ENCODE measurements around the gene SCO2.

Gene SCO2

DNA sequence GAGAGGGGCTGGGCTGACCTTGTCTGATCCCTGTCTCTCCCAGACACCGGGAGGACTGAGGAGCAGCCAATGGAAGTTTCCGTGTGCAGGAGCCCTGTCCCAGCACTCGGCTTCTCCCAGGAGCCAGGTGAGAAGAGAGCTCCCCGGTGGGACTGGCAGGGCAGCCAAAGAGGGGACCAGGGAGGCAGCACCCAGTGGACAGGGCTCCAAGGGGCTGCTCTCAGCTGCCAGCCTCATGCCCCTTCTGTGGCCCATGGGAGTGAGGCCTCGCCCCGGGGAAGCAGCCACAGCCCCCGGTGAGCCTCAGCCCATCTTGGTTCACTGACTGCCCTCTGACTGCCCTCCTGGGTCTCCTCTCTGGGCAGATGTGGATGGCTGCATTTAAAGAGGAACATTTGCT lies 6.8 kb downstream of the SCO2 start:
- Histone ChIP-seq H3K4me1 (ENCODE audit: control insufficient read depth, insufficient read depth, low read length) (no peaks in the 10 kb centered on the region), H3K36me3 (ENCODE audit: control insufficient read depth, insufficient read depth, low read length) (peaks cover 41% of the 10 kb centered on the region), H3K4me3 (ENCODE audit: insufficient read depth, low read depth, low read length) (no peak overlapping the region), H3K9me3 (ENCODE audit: control insufficient read depth, low read length) (no peaks in the 10 kb centered on the region), H3K27ac (ENCODE audit: insufficient read depth, low read depth, low read length, poor library complexity, severe bottlenecking) (no peak overlapping the region), H3K27me3 (ENCODE audit: control insufficient read depth, insufficient read depth, low read length, poor library complexity, severe bottlenecking) (no peaks in the 10 kb centered on the region)
- WGBS, 2 experiments: 93 to 97% methylated on average over 7 of the region's 7 CpGs

DNA sequence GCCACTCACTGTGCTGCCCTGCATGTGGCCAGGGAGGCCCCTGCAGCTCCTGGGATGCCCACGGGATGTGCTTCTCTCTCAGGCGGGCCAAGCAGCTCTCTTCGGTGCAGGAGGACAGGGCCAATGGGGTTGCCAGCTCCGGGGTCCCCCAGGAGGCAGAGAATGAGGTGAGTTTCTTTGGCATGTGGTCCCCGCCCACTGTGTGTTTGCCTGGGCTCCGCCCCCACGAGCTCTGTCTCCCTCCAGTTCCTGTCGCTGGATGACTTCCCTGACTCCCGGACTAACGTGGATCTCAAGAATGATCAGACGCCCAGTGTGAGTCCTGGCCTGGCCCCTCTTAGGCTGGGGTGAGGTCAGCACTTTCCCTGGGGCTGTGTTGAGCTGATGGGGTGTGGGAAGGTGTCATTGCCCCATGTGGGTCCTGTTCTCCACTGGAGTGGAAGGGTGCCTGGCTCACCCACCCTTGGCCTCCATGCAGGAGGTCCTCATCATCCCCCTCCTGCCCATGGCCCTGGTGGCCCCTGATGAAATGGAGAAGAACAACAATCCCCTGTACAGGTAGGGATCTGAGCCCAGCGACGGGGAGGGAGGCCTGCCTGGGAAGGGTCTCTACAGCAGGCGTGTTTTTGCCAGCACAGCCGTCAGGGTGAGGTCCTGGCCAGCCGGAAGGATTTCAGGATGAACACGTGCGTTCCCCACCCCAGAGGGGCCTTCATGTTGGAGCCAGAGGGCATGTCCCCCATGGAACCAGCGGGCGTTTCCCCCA lies 7.7 kb downstream of the SCO2 start:
- WGBS, 2 experiments: 93 to 96% methylated on average over 20 of the region's 20 CpGs
- no peaks in the 10 kb centered on the region for H3K27me3 ChIP-seq (ENCODE audit: control insufficient read depth, insufficient read depth, low read length, poor library complexity, severe bottlenecking)
- no peaks in the 10 kb centered on the region for H3K9me3 ChIP-seq (ENCODE audit: control insufficient read depth, low read length)
- H3K4me1 ChIP-seq (ENCODE audit: control insufficient read depth, insufficient read depth, low read length): no peaks in the 10 kb centered on the region
- no peak overlapping the region for H3K4me3 ChIP-seq (ENCODE audit: insufficient read depth, low read depth, low read length)
- H3K27ac ChIP-seq (ENCODE audit: insufficient read depth, low read depth, low read length, poor library complexity, severe bottlenecking): no peak overlapping the region
- peaks cover 33% of the 10 kb centered on the region for H3K36me3 ChIP-seq (ENCODE audit: control insufficient read depth, insufficient read depth, low read length)

DNA sequence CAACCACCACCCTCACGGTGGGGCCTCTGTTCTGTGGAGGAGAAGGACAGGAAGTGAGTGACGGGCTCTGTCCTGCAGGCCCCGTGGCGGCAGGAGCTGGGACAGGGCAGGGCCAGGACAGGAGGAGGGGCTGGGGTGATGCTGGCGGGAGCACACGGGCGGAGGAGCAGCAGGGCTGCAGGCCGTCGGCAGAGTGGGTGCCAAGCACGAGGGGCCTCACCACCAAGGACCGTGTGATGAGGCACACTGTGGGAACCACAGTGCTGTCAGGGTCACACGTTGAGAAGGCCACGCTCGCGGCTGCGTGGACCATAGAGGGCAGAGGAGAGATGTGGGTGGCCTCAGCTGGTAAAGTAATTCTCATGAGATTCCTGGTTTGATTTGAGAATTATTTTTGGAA lies 8.5 kb downstream of the SCO2 start:
- Histone ChIP-seq H3K27ac (ENCODE audit: insufficient read depth, low read depth, low read length, poor library complexity, severe bottlenecking) (no peak overlapping the region), H3K4me1 (ENCODE audit: control insufficient read depth, insufficient read depth, low read length) (no peaks in the 10 kb centered on the region), H3K36me3 (ENCODE audit: control insufficient read depth, insufficient read depth, low read length) (peaks cover 26% of the 10 kb centered on the region), H3K4me3 (ENCODE audit: insufficient read depth, low read depth, low read length) (no peak overlapping the region), H3K27me3 (ENCODE audit: control insufficient read depth, insufficient read depth, low read length, poor library complexity, severe bottlenecking) (no peaks in the 10 kb centered on the region), H3K9me3 (ENCODE audit: control insufficient read depth, low read length) (no peaks in the 10 kb centered on the region)
- WGBS, 2 experiments: 92 to 94% methylated on average over 16 of the region's 16 CpGs

DNA sequence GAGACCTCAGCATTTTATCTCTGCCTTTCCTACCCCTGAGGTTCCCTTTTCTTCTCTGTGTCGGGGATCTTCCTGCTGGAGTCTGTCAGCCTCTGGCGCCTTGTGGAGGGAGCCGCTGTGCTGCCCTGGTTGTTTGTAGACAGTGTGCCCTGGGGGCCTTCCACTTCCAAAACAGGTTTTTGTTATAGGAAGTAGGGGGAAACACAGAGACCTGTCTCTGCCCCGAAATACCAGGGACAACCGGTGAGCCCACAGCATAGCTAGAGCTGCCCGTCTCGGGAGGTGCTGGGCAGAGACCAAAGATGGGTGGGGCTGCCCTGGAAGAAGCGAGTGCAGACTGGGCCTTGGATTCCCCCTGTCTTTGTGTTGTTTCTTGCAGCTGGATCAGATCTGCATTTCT lies 9.3 kb downstream of the SCO2 start:
- H3K27me3 ChIP-seq (ENCODE audit: control insufficient read depth, insufficient read depth, low read length, poor library complexity, severe bottlenecking): no peaks in the 10 kb centered on the region
- WGBS, 2 experiments: 94 to 96% methylated on average over 8 of the region's 8 CpGs
- peaks cover 24% of the 10 kb centered on the region for H3K36me3 ChIP-seq (ENCODE audit: control insufficient read depth, insufficient read depth, low read length)
- no peaks in the 10 kb centered on the region for H3K9me3 ChIP-seq (ENCODE audit: control insufficient read depth, low read length)
- H3K4me1 ChIP-seq (ENCODE audit: control insufficient read depth, insufficient read depth, low read length): no peaks in the 10 kb centered on the region
- no peak overlapping the region for H3K4me3 ChIP-seq (ENCODE audit: insufficient read depth, low read depth, low read length)
- no peak overlapping the region for H3K27ac ChIP-seq (ENCODE audit: insufficient read depth, low read depth, low read length, poor library complexity, severe bottlenecking)

DNA sequence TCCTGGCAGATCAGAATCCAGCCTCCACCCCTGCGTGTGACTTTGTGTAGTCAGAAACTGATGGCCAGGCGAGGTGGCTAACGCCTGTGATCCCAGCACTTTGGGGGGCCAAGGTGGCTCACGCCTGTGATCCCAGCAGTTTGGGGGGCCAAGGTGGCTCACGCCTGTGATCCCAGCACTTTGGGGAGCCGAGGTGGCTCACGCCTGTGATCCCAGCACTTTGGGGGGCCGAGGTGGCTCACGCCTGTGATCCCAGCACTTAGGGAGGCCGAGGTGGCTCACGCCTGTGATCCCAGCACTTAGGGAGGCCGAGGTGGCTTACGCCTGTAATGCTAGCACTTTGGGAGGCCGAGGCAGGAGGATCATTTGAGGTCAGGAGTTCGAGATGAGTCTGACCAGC lies 12.2 kb downstream of the SCO2 start:
- H3K4me3 ChIP-seq (ENCODE audit: insufficient read depth, low read depth, low read length): no peak overlapping the region
- H3K36me3 ChIP-seq (ENCODE audit: control insufficient read depth, insufficient read depth, low read length): peaks cover 10% of the 10 kb centered on the region
- H3K27ac ChIP-seq (ENCODE audit: insufficient read depth, low read depth, low read length, poor library complexity, severe bottlenecking): no peak overlapping the region
- peaks cover 9% of the 10 kb centered on the region for H3K4me1 ChIP-seq (ENCODE audit: control insufficient read depth, insufficient read depth, low read length)
- 95% methylated on average over 15 of the region's 15 CpGs for WGBS, 2 experiments
- H3K9me3 ChIP-seq (ENCODE audit: control insufficient read depth, low read length): no peaks in the 10 kb centered on the region
- H3K27me3 ChIP-seq (ENCODE audit: control insufficient read depth, insufficient read depth, low read length, poor library complexity, severe bottlenecking): no peaks in the 10 kb centered on the region

DNA sequence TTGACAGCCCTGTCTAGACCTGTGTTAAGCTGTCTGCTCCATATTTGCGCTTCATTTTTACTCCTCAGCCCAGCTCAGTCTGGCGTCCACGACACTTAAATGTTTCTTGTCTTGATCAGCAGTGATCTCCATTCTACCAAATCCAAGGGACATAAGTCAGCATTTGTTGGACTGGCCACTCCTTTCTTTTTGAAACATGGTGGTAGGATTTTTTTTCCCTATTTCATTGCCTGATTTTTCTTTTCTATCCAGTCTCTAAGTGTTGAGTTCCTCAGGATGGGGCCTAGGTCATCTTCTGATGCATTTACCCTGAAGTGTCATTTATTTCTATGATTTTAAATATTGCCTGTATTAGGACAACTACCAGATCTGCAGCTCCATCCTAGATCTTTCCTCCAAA lies 16.5 kb downstream of the SCO2 start:
- no peaks in the 10 kb centered on the region for H3K9me3 ChIP-seq (ENCODE audit: control insufficient read depth, low read length)
- peak overlapping the region; percentile 83 for H3K4me3 ChIP-seq (ENCODE audit: insufficient read depth, low read depth, low read length)
- peaks cover 9% of the 10 kb centered on the region for H3K4me1 ChIP-seq (ENCODE audit: control insufficient read depth, insufficient read depth, low read length)
- no peaks in the 10 kb centered on the region for H3K27me3 ChIP-seq (ENCODE audit: control insufficient read depth, insufficient read depth, low read length, poor library complexity, severe bottlenecking)
- H3K27ac ChIP-seq (ENCODE audit: insufficient read depth, low read depth, low read length, poor library complexity, severe bottlenecking): no peak overlapping the region
- H3K36me3 ChIP-seq (ENCODE audit: control insufficient read depth, insufficient read depth, low read length): peaks cover 4% of the 10 kb centered on the region
- 50 to 65% methylated on average over 3 of the region's 3 CpGs for whole genome bisulfite sequencing, 2 experiments

DNA sequence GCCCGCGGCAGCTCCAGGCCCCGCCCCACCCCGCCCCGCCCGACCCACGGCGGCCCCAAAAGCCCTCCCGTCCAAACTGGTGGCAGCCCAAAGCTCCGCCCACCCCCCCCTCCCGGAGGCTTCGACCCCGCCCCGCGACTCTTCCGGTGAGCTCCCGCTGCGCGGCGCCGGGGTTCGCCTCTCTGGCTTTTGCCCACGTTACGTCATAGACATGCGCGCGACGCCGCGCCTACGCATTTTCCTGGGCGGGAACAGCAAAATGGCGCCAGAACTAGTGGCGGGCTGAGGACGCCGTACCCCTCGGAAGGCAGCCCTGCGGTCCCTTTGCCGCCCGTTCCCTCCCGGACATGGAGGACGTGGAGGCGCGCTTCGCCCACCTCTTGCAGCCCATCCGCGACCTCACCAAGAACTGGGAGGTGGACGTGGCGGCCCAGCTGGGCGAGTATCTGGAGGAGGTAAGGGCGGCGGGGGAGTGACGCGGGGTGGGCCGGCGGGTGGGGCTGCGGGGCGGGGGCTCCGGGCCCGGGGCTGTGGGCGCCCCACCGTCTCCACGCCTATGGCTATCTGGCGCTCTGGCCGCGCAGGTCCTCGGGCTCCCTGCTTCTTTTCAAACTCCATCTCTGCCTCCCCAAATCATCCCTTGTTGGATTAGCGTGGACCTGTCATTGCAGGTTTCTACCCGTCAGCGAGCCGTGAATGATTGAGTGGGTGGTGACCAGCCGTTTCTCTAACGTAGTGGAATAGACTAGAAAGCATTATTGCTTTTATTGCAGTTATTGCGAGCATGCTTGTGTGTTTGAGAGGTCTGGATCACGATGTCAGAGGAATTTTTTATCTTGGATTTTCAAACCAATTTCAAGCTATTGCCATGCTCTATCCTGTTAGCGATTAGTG lies 17.2 kb downstream of the SCO2 start, which contains the start of gene NCAPH2:
Gene NCAPH2 (plus strand): TSS at position 234 of the 894 bp plus-strand sequence. CDS start 114 bp downstream, at position 348.
- WGBS, 2 experiments: 1% methylated on average over 70 to 76 of the region's 76 CpGs
- H3K27me3 ChIP-seq (ENCODE audit: control insufficient read depth, insufficient read depth, low read length, poor library complexity, severe bottlenecking): no peaks in the 10 kb centered on the region

DNA sequence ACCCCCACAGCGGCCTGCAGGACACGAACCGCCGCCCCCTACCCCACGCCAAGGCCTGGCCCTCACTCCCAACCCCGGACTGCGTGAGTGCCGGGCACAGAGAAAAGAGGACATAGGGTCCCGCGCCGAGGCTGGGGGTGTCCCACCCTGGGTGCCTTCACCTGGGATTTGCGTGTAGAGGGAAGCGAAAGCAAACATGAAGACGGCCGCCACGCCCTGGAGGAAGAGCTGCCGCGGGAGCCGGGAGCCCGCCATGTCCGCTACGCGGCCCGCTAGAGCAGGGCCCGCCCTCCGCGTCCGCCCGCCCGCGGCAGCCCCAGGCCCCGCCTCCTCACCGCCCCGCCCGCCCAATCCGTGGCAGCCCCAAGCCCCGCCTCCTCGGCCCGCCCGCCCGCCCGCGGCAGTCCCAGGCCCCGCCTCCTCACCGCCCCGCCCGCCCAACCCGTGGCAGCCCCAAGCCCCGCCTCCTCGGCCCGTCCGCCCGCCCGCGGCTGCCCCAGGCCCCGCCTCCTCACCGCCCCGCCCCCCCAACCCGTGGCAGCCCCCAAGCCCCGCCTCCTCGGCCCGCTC lies 17.9 kb downstream of the SCO2 start, which contains the start of gene LMF2:
Gene LMF2 (minus strand): TSS at position 282 of the 570 bp plus-strand sequence. CDS start 27 bp downstream, at position 255.
- H3K9me3 ChIP-seq (ENCODE audit: control insufficient read depth, low read length): no peaks in the 10 kb centered on the region
- no peaks in the 10 kb centered on the region for H3K27me3 ChIP-seq (ENCODE audit: control insufficient read depth, insufficient read depth, low read length, poor library complexity, severe bottlenecking)
- H3K4me1 ChIP-seq (ENCODE audit: control insufficient read depth, insufficient read depth, low read length): peaks cover 9% of the 10 kb centered on the region
- H3K4me3 ChIP-seq (ENCODE audit: insufficient read depth, low read depth, low read length): peak within 1 kb of the TSS; percentile 95
- 0% methylated on average over 46 to 62 of the region's 62 CpGs for WGBS, 2 experiments
- peaks cover 4% of the 10 kb centered on the region for H3K36me3 ChIP-seq (ENCODE audit: control insufficient read depth, insufficient read depth, low read length)
- peak within 1 kb of the TSS; percentile 93 for H3K27ac ChIP-seq (ENCODE audit: insufficient read depth, low read depth, low read length, poor library complexity, severe bottlenecking)

More for the DNA sequence above, 17.2 kb downstream of the SCO2 start, which contains the start of gene NCAPH2:
- Histone ChIP-seq H3K9me3 (ENCODE audit: control insufficient read depth, low read length) (no peaks in the 10 kb centered on the region), H3K4me3 (ENCODE audit: insufficient read depth, low read depth, low read length) (peak within 1 kb of the TSS; percentile 95), H3K27ac (ENCODE audit: insufficient read depth, low read depth, low read length, poor library complexity, severe bottlenecking) (peak within 1 kb of the TSS; percentile 93), H3K36me3 (ENCODE audit: control insufficient read depth, insufficient read depth, low read length) (peaks cover 4% of the 10 kb centered on the region), H3K4me1 (ENCODE audit: control insufficient read depth, insufficient read depth, low read length) (peaks cover 9% of the 10 kb centered on the region)

DNA sequence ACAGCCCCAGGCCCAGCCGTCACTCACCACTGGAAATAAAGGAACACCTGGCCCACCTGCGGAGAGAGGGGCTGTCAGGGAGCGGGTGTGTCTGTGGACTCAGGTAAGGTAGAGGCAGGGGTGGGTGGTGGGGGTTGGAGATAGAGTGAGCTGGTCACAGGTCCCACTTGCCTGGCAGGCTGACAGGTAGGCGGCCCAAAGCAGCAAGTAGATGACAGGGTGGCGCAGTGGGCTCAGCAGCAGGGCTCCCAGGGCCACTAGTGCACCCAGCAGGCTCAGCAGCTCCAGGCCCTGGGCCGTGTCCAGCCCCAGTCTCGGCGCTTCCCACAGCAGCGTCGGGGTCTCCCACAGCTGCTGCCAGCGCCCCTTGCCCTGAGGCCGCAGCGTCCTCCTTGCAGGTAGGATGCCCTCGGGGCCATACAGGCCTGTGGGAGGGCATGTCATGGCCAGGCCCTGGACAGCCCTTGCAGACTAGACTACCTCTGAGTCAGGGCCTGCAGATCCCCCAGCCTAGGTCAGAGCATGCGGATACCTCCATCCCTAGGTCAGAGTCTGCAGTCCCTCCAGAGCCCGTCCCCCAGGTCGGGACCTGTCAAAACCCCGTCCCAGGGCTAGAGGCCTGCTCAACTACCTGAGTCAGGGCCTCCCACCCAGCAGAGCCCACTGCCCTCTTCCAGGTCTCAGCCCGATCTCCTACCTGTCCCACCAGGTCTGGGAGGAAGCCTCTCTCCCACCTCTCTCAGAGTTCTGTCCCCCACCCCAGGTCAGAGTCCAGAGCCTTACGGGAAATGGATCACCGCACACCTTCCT lies 18.6 kb downstream of the SCO2 start:
- no peaks in the 10 kb centered on the region for H3K27me3 ChIP-seq (ENCODE audit: control insufficient read depth, insufficient read depth, low read length, poor library complexity, severe bottlenecking)
- WGBS, 2 experiments: 39 to 45% methylated on average over 21 of the region's 21 CpGs
- no peak overlapping the region for H3K27ac ChIP-seq (ENCODE audit: insufficient read depth, low read depth, low read length, poor library complexity, severe bottlenecking)

More for the DNA sequence above, 18.6 kb downstream of the SCO2 start:
- Histone ChIP-seq H3K36me3 (ENCODE audit: control insufficient read depth, insufficient read depth, low read length) (peaks cover 4% of the 10 kb centered on the region), H3K4me3 (ENCODE audit: insufficient read depth, low read depth, low read length) (peak overlapping the region; percentile 95), H3K4me1 (ENCODE audit: control insufficient read depth, insufficient read depth, low read length) (peaks cover 9% of the 10 kb centered on the region), H3K9me3 (ENCODE audit: control insufficient read depth, low read length) (no peaks in the 10 kb centered on the region)
